GM10266 (cell line): ENCODE measurements around the gene ACSM6.
A peak's percentile ranks its signal among the peaks of the same experiment; 100 is the strongest.

Experiments
- DNase-seq: peaks from one replicate; pipeline ENCODE4 v3.0.0; 2012; ENCODE audit errors: extremely low spot score
- CTCF ChIP-seq: IDR thresholded peaks from 2 replicates; pipeline ENCODE4 v1.5.1; 2012; ENCODE audit warnings: mild to moderate bottlenecking, low read depth; ENCODE audit not compliant: control insufficient read depth, insufficient read depth; ENCODE audit errors: missing control alignments

The ACSM6 gene

GRCh38 chr10:95177429-95177828 lies 16.6 kb upstream of the ACSM6 start:
- DNase-seq: no peak
- no peak for TF ChIP-seq CTCF

- TF ChIP-seq CTCF: no peak
- DNase-seq: no peak
These were observed 15.8 kb upstream of the ACSM6 start for GRCh38 chr10:95178266-95178665.

GRCh38 chr10:95178797-95179196 lies 15.2 kb upstream of the ACSM6 start:
- no peak for DNase-seq
- TF ChIP-seq CTCF: no peak

- DNase-seq: no peak
- no peak for TF ChIP-seq CTCF
These were observed 12.3 kb upstream of the ACSM6 start for GRCh38 chr10:95181726-95182125.

DNA sequence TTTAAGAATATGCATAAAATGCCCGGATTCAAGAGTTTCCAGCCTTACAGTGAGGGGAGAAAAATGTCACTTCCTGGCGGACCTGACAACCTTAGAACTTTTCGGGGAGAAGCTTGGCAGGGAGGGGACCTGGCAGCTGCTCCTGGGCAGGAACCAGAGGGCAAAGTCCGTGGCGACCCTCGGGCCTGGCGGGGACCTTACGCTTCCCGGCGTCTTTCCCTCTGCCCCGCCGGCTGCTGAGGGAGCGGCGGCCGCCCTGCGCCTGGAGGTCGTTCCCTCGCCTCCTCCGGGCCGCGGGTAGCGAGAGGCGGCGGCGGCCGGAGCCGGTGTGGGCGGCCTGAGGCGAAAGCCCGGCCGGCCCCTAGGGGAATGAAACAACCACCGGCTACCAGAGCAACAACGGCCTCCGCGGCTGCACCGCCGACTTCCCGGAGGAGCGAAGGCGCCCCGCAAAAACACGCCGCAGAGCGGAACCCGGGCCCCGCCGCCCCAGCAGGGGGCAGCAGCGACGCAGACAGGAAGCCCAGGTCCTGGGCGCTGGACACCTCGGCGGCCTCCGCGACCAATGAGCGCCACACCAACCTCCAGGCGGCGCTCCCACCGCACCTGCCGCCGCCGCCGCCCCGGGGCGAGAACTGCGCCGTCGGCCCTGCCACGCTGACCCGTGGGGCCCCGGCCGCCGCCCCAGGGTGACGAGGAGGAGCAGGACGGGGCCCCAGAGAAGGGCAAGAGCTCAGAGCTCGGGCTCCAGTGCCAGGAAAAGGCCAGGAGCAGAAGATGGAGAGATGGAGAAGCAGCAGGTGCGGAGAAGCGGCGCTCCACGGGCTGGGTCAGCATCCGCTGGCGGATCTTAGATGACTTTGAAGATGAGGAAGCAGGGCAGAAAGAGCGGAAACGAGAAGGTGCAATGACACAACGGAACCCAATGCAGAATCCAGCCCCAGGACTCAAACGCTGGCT lies 10.5 kb upstream of the ACSM6 start:
- peak; percentile 98 for TF ChIP-seq CTCF
- DNase-seq: peak; percentile 95

- no peak for DNase-seq
These were observed 6.4 kb upstream of the ACSM6 start for GRCh38 chr10:95187617-95188016.

DNA sequence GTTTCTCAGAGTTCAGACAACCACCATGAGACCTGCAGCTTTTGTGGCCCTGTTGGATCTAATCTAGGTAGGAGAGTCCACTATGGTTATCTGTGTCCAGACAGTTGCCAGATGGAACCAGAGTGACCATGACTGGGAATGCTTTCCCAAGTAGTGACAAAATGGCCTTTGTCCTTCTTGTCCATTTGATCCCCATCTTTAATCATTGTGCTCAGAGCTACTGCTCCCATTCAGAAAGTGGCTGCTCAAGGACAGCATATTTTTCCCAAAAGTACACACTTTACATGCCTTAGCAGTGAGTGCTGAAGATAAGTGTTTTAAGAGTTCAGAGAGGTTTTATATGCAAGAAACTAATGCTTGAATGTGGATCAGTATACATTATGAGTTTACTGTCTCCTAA lies 5.4 kb upstream of the ACSM6 start:
- no peak for DNase-seq
- no peak for TF ChIP-seq CTCF

More at GRCh38 chr10:95187617-95188016, 6.4 kb upstream of the ACSM6 start:
- no peak for TF ChIP-seq CTCF
